Esophagus squamous epithelium (tissue), 4 donors: ENCODE data around the gene DDTL.

ENCODE experiments used
- POLR2A ChIP-seq, 4 donors: fragments of 450-650 bp; IDR thresholded peaks; one replicate each; pipeline ENCODE4 v1.6.1; 2017; ENCODE audit warnings: antibody characterized with exemption in 4 of 4, mild to moderate bottlenecking in 4 of 4, moderate library complexity in 3 of 4
- TF ChIP-seq, protein P1 (sequence below), 6 experiments: fragments of 450-650 bp in 4 of 6; fragments of 200-600 bp in 2 of 6; sonication (generic) in 2 of 6; IDR thresholded peaks; one replicate each; pipeline ENCODE4 v1.5.1; 2016 to 2019; ENCODE audit warnings: antibody characterized with exemption in 6 of 6, mild to moderate bottlenecking in 4 of 6, moderate library complexity in 4 of 6

DNA sequence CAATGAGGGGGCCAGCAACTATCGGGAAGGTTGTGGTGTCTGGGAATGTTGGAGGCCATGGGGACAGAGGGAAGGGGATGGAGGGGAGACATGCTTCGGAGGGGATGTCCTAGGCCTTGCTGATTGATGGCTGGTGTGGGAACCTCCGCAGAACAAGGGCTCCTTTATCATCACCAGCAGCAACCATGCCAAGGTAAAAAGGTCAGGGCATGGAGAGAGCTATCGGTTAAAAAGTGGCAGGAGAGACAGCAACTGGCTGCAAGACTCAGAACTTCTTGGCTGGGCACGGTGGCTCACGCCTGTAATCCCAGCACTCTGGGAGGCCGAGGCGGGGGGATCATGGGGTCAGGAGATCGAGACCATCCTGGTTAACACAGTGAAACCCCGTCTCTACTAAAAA lies 35.6 kb downstream of the DDTL start:
- TF ChIP-seq, protein P1, sequence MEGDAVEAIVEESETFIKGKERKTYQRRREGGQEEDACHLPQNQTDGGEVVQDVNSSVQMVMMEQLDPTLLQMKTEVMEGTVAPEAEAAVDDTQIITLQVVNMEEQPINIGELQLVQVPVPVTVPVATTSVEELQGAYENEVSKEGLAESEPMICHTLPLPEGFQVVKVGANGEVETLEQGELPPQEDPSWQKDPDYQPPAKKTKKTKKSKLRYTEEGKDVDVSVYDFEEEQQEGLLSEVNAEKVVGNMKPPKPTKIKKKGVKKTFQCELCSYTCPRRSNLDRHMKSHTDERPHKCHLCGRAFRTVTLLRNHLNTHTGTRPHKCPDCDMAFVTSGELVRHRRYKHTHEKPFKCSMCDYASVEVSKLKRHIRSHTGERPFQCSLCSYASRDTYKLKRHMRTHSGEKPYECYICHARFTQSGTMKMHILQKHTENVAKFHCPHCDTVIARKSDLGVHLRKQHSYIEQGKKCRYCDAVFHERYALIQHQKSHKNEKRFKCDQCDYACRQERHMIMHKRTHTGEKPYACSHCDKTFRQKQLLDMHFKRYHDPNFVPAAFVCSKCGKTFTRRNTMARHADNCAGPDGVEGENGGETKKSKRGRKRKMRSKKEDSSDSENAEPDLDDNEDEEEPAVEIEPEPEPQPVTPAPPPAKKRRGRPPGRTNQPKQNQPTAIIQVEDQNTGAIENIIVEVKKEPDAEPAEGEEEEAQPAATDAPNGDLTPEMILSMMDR (IDR thresholded peaks at IDR 0.05): no peak
- TF ChIP-seq POLR2A (IDR thresholded peaks at IDR 0.05): no peak
